ENCODE results near the gene PLEKHA7. TPM values are rescaled to one million over a fixed set of nuclear protein-coding genes. Genes with fewer than 3 reads are reported as not detected.

Gene PLEKHA7
- total and polyA plus RNA-seq, 2 of the 13 experiments (the other 11 are each of a cell fraction or from before 2014, with no cell fraction given), result 17.5 to 18.7 TPM

- TF ChIP-seq TERF1 (CRISPR knock-in tag; IDR thresholded peaks at IDR 0.05) (no peak), ZBTB39 (CRISPR knock-in tag; IDR thresholded peaks at IDR 0.05) (no peak), DZIP1 (CRISPR knock-in tag; IDR thresholded peaks at IDR 0.05) (no peak), SETDB1 (CRISPR knock-in tag; IDR thresholded peaks at IDR 0.05; ENCODE audit: borderline replicate concordance) (no peak), ZNF451 (CRISPR knock-in tag; IDR thresholded peaks at IDR 0.05) (no peak), ZUFSP (CRISPR knock-in tag; IDR thresholded peaks at IDR 0.05; ENCODE audit: borderline replicate concordance) (no peak), GPN1 (CRISPR knock-in tag; IDR thresholded peaks at IDR 0.05; ENCODE audit: borderline replicate concordance) (no peak), HOXA7 (CRISPR knock-in tag; IDR thresholded peaks at IDR 0.05) (no peak), HNRNPL (IDR thresholded peaks at IDR 0.05; ENCODE audit: low read depth, low read length) (no peak), ZBTB21 (CRISPR knock-in tag; IDR thresholded peaks at IDR 0.05) (no peak), ZNF781 (CRISPR knock-in tag; IDR thresholded peaks at IDR 0.05; ENCODE audit: borderline replicate concordance, not compliant biosample characterization) (no peak)
Measured at GRCh38 chr11:16795146-16795545, 219.1 kb downstream of the PLEKHA7 start (continued).
